Keratinocyte (primary cell): ENCODE results near the gene CASTOR2. TPM values are rescaled to one million over a fixed set of nuclear protein-coding genes. Genes with fewer than 3 reads are reported as not detected.

ENCODE experiments used
- DNase-seq: peaks from one replicate; pipeline ENCODE4 v3.0.0-alpha.2; 2011; ENCODE audit warnings: low read depth, missing footprints, low spot score
- FAIRE-seq: peaks from 2 replicates; lab custom pipeline; 2011; peaks lifted over from hg19 to GRCh38; lab: Jason Lieb, UNC
- H2AFZ ChIP-seq: 2 replicates; pipeline ENCODE4 v1.6.0; 2012; ENCODE audit warnings: low read length, control low read depth, inconsistent platforms; ENCODE audit not compliant: control insufficient read depth
- H3K27ac ChIP-seq: 2 replicates; pipeline ENCODE4 v1.5.1; 2011; ENCODE audit warnings: low read length; ENCODE audit not compliant: control insufficient read depth, insufficient read depth
- H3K27me3 ChIP-seq: 3 replicates; pipeline ENCODE4 v1.6.0; 2011; ENCODE audit warnings: low read length; ENCODE audit not compliant: control insufficient read depth, insufficient read depth; ENCODE audit errors: extremely low read depth
- H3K36me3 ChIP-seq, 2 experiments: 2 replicates in 1 of 2; 3 replicates in 1 of 2; pipeline ENCODE4 v1.5.1; 2011; ENCODE audit warnings: low read length in 2 of 2, mild to moderate bottlenecking in 1 of 2; ENCODE audit not compliant: control insufficient read depth in 2 of 2, insufficient read depth in 2 of 2; ENCODE audit errors: extremely low read depth in 1 of 2
- H3K4me1 ChIP-seq: 3 replicates; pipeline ENCODE4 v1.5.1; 2011; ENCODE audit warnings: low read length; ENCODE audit not compliant: control insufficient read depth, insufficient read depth; ENCODE audit errors: extremely low read depth
- H3K4me2 ChIP-seq: 3 replicates; pipeline ENCODE4 v1.6.0; 2011; ENCODE audit warnings: low read depth, low read length; ENCODE audit not compliant: control insufficient read depth, insufficient read depth; ENCODE audit errors: extremely low read depth
- H3K4me3 ChIP-seq, 3 experiments: fragments of 200-600 bp in 1 of 3; sonication (generic) in 1 of 3; 2 replicates in 2 of 3; 3 replicates in 1 of 3; pipeline ENCODE4 v1.5.1; 2011 to 2016; ENCODE audit warnings: low read length in 3 of 3, mild to moderate bottlenecking in 3 of 3, control low read depth in 2 of 3, inconsistent platforms in 1 of 3, low read depth in 1 of 3, mixed read lengths in 1 of 3, mixed run types in 1 of 3, moderate library complexity in 1 of 3; ENCODE audit not compliant: control insufficient read depth in 2 of 3, insufficient read depth in 2 of 3; ENCODE audit errors: extremely low read depth in 1 of 3
- H3K79me2 ChIP-seq: 2 replicates; pipeline ENCODE4 v1.6.0; 2012; ENCODE audit warnings: low read length; ENCODE audit not compliant: control insufficient read depth, insufficient read depth
- H3K9ac ChIP-seq: 3 replicates; pipeline ENCODE4 v1.6.0; 2011; ENCODE audit warnings: low read length; ENCODE audit not compliant: control insufficient read depth, insufficient read depth; ENCODE audit errors: extremely low read depth
- H3K9me1 ChIP-seq: 3 replicates; pipeline ENCODE4 v1.6.0; 2011; ENCODE audit warnings: low read length; ENCODE audit not compliant: control insufficient read depth, insufficient read depth; ENCODE audit errors: extremely low read depth
- H3K9me3 ChIP-seq: 2 replicates; pipeline ENCODE4 v1.5.1; 2012; ENCODE audit warnings: low read depth, low read length; ENCODE audit not compliant: control insufficient read depth
- H4K20me1 ChIP-seq: 3 replicates; pipeline ENCODE4 v1.6.0; 2011; ENCODE audit warnings: low read length; ENCODE audit not compliant: control insufficient read depth, insufficient read depth; ENCODE audit errors: extremely low read depth
- EZH2 ChIP-seq: IDR thresholded peaks from one replicate; pipeline ENCODE4 v1.6.1; 2012; ENCODE audit warnings: inconsistent platforms, mild to moderate bottlenecking, low read length, moderate library complexity
- dilution Hi-C: fragments of 300-500 bp; cut with MboI; formaldehyde crosslinking; loops from one replicate; pipeline ENCODE4 v1.7.0; 2020; ENCODE audit warnings: low sequenced_read_pairs; ENCODE audit not compliant: extremely low pct_ligation_motif_present
- polyA plus RNA-seq, 5 experiments: library from polyadenylated mRNA; depleted of rRNA in 3 of 5; stranded (reverse) in 3 of 5; stranded (forward) in 1 of 5; unstranded in 1 of 5; fragments of >200 nt; gene quantifications; 1 replicate in 1 of 5; 2 replicates in 3 of 5; 3 replicates in 1 of 5; pipeline versions ENCODE4 v1.2.1 to v1.2.3, GENCODE V29; 2011 to 2012; ENCODE audit warnings: missing spikeins in 2 of 5, low read depth in 1 of 5, low replicate concordance in 1 of 5
- TF ChIP-seq, protein P1 (sequence below), 3 experiments: IDR thresholded peaks in 1 of 3; conservative IDR thresholded peaks in 1 of 3; optimal IDR thresholded peaks in 1 of 3; 2 replicates in 2 of 3; 3 replicates in 1 of 3; pipeline versions ENCODE3 to v1.5.1; 2011; ENCODE audit warnings: low read length in 3 of 3, mild to moderate bottlenecking in 3 of 3, moderate library complexity in 2 of 3, control low read depth in 1 of 3, inconsistent platforms in 1 of 3; ENCODE audit not compliant: insufficient read depth in 2 of 3; ENCODE audit errors: extremely low read depth in 1 of 3

CASTOR2 gene
- polyA plus RNA-seq, 1 donor (not counting 4 experiments of a cell fraction or from before 2014, with no cell fraction given), result 0.75 TPM

DNA sequence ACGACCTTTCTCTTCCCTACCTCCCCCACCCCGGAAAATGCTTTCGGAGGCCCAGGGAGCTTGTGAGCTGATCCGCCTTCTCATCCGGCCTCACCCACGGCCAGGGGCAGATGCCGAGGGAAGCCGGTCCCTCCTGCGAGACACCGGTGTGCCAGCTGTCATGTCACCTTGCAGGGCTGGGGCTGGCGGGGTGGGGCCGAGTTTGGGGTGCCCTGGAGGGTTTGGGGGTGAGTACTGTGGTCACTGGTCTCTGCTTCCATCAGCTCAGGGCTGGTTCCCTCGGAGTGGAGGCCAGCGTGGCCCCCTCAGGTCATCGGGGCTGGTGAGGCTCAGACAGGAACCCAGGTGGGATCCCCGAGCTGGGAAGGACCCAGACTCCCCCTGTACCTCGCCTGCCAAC lies 60.4 kb downstream of the CASTOR2 start:
- H3K36me3 ChIP-seq, result no peaks in the 10 kb centered on the region
- no peak overlapping the region for H3K4me2 ChIP-seq
- FAIRE-seq (no peak), DNase-seq (no peak)
- H3K4me1 ChIP-seq, result no peaks in the 10 kb centered on the region
- H3K79me2 ChIP-seq, result no peaks in the 10 kb centered on the region
- no peaks in the 10 kb centered on the region for H3K9me1 ChIP-seq
- no peak for TF ChIP-seq EZH2
- TF ChIP-seq, protein P1, sequence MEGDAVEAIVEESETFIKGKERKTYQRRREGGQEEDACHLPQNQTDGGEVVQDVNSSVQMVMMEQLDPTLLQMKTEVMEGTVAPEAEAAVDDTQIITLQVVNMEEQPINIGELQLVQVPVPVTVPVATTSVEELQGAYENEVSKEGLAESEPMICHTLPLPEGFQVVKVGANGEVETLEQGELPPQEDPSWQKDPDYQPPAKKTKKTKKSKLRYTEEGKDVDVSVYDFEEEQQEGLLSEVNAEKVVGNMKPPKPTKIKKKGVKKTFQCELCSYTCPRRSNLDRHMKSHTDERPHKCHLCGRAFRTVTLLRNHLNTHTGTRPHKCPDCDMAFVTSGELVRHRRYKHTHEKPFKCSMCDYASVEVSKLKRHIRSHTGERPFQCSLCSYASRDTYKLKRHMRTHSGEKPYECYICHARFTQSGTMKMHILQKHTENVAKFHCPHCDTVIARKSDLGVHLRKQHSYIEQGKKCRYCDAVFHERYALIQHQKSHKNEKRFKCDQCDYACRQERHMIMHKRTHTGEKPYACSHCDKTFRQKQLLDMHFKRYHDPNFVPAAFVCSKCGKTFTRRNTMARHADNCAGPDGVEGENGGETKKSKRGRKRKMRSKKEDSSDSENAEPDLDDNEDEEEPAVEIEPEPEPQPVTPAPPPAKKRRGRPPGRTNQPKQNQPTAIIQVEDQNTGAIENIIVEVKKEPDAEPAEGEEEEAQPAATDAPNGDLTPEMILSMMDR (optimal IDR thresholded peaks at IDR 0.05 in 1 of 3, IDR thresholded peaks at IDR 0.05 in 1 of 3, conservative IDR thresholded peaks at IDR 0.05 in 1 of 3; ENCODE audit: extremely low read depth in 1 of 3, insufficient read depth in 2 of 3, low read length in 3 of 3), result no peak
- H4K20me1 ChIP-seq, result no peaks in the 10 kb centered on the region
- H3K9me3 ChIP-seq, result no peaks in the 10 kb centered on the region
- dilution Hi-C loops, result no loop called here
- H2AFZ ChIP-seq, result no peak overlapping the region
- H3K9ac ChIP-seq, result no peak overlapping the region
- H3K27ac ChIP-seq, result no peak overlapping the region
- H3K27me3 ChIP-seq, result no peaks in the 10 kb centered on the region
- no peak overlapping the region for H3K4me3 ChIP-seq

DNA sequence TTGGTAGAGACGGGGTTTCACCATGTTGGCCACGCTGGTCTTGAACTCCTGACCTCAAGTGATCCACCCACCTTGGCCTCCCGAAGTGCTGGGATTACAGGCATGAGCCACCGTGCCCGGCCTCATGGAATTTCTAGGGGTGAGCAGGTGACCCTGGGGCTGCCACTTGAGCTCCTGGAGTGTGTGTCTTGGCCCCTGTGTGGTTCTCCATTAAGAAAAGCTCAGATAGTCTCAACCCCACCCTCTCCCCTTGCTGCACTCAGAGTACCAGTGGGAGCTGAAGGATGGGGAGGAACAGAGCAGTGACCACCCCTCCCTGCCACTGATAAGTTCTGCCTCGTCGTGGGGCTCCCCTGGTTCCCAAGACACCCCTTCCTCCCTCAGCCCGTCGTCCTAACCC lies 63.8 kb downstream of the CASTOR2 start:
- Histone ChIP-seq H3K9me1 (no peaks in the 10 kb centered on the region), H3K4me3 (no peak overlapping the region), H3K9ac (no peak overlapping the region), H3K27ac (no peak overlapping the region), H3K4me1 (no peaks in the 10 kb centered on the region), H4K20me1 (no peaks in the 10 kb centered on the region), H3K4me2 (no peak overlapping the region), H3K36me3 (no peaks in the 10 kb centered on the region), H3K9me3 (no peaks in the 10 kb centered on the region), H3K27me3 (no peaks in the 10 kb centered on the region), H3K79me2 (no peaks in the 10 kb centered on the region), H2AFZ (no peak overlapping the region)
- dilution Hi-C loops, result no loop called here
- no peak for FAIRE-seq
- DNase-seq, result no peak
- TF ChIP-seq, protein P1 (optimal IDR thresholded peaks at IDR 0.05 in 1 of 3, IDR thresholded peaks at IDR 0.05 in 1 of 3, conservative IDR thresholded peaks at IDR 0.05 in 1 of 3; ENCODE audit: extremely low read depth in 1 of 3, insufficient read depth in 2 of 3, low read length in 3 of 3), result no peak
- no peak for TF ChIP-seq EZH2
